Measurements from ENCODE around the gene ABCB9. TPM values are rescaled to one million over a fixed set of nuclear protein-coding genes. Genes with fewer than 3 reads are reported as not detected.
A peak's percentile ranks its signal among the peaks of the same experiment; 100 is the strongest.

Gene ABCB9
- total RNA-seq, 1 donor from 2014 or later = 16.7 TPM

DNA sequence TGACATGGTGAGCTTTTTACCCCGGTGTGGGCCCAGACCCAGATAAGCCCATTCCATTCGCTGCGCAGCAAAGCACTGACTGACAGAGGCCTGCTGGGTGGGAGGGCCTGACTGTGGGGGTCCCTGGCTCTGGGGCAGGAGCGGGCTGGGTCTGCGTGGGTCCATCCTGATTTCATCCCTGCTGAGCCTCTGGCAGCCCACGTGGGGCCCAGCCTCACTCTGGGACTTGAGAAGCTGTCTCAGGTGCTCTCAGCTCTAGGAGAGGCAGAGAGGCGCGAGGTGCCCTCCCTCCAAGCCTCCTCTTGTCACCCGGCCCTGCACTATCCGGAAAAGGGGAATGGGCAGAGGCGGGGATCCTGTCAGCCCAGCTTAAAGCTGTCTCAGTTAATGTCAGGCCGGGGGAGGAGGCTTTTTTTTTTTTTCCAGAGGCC is 927 bp downstream of the ABCB9 start:
- Mint-ChIP-seq H3K9me3 (no peaks in the 10 kb centered on the region), H3K4me3 (peak overlapping the region; percentile 67), H3K36me3 (no peaks in the 10 kb centered on the region), H3K27me3 (ENCODE audit: low read depth) (no peaks in the 10 kb centered on the region), H3K27ac (no peak overlapping the region), H3K4me1 (peaks cover 14% of the 10 kb centered on the region)
- TF ChIP-seq, protein P1, sequence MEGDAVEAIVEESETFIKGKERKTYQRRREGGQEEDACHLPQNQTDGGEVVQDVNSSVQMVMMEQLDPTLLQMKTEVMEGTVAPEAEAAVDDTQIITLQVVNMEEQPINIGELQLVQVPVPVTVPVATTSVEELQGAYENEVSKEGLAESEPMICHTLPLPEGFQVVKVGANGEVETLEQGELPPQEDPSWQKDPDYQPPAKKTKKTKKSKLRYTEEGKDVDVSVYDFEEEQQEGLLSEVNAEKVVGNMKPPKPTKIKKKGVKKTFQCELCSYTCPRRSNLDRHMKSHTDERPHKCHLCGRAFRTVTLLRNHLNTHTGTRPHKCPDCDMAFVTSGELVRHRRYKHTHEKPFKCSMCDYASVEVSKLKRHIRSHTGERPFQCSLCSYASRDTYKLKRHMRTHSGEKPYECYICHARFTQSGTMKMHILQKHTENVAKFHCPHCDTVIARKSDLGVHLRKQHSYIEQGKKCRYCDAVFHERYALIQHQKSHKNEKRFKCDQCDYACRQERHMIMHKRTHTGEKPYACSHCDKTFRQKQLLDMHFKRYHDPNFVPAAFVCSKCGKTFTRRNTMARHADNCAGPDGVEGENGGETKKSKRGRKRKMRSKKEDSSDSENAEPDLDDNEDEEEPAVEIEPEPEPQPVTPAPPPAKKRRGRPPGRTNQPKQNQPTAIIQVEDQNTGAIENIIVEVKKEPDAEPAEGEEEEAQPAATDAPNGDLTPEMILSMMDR (IDR thresholded peaks at IDR 0.05; ENCODE audit: unreplicated experiment) = no peak
- DNase-seq (ENCODE audit: low spot score in 2 of 2, unreplicated experiment in 2 of 2) = no peak

DNA sequence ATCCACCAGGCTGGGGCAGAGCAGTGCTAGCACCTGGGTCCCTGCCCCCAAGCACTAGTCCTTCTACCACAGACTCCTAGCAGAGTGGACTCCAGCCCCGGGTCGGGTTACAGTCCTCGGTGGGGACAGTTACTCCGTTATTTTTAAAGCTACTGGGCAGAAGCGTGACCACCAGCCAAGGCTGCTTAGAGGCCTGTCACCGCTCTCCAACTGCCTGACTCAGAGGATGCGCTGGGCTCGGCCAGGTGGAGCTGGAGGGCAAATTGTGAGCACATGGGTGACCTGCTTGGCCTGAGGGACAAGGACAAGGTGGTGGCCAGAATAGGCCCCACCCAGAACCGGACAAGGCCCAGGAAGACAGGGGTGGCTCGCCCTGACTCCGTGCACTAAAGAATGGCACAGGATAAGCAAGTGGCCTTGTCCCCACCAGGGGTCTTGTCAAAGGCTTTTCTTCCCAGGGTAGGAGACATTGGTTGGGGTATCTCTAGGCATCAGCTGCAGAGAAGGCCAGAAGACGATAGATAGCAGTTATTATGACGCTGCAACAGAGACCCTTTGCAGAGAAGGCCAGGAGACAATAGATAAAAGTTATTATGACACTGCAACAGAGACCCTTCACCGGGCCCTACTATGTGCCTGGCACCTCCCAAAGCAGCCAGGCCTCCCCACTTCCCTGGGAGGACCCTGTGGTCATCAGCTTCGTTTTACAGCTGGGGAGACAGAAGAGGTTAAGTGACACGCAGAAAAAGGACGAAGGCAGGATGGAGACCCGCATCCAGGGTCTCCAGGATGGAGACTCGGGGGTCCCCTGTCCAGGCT is 1.6 kb downstream of the ABCB9 start:
- H3K4me1 Mint-ChIP-seq = peaks cover 12% of the 10 kb centered on the region
- peak overlapping the region; percentile 61 for H3K4me3 Mint-ChIP-seq

DNA sequence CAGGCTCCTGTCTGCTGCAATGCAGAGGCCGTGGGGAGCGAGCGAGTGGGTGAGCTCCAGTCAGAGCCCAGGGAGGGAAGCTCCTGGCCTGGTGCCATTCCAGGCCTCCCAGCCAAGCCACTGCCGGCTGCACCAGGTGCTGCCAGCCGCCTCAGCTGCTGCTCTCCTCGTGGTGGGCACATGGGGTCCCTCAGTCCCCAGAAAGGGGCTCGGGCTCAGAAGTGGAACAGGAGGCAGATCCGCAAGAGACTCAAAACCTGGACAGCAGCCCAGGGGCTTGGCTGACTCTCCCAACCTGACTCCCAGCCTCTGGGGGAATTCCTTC is 2.4 kb downstream of the ABCB9 start:
- no peaks in the 10 kb centered on the region for H3K27me3 Mint-ChIP-seq (ENCODE audit: low read depth)
- no peak overlapping the region for H3K27ac Mint-ChIP-seq
- no peak overlapping the region for H3K4me3 Mint-ChIP-seq
- TF ChIP-seq, protein P1 (IDR thresholded peaks at IDR 0.05; ENCODE audit: unreplicated experiment) = no peak
- H3K36me3 Mint-ChIP-seq = no peaks in the 10 kb centered on the region
- peaks cover 11% of the 10 kb centered on the region for H3K4me1 Mint-ChIP-seq
- no peak for DNase-seq (ENCODE audit: low spot score in 2 of 2, unreplicated experiment in 2 of 2)
- no peaks in the 10 kb centered on the region for H3K9me3 Mint-ChIP-seq

More for the DNA sequence above, 1.6 kb downstream of the ABCB9 start:
- no peak overlapping the region for H3K27ac Mint-ChIP-seq
- H3K36me3 Mint-ChIP-seq = no peaks in the 10 kb centered on the region
- H3K27me3 Mint-ChIP-seq (ENCODE audit: low read depth) = no peaks in the 10 kb centered on the region
- TF ChIP-seq, protein P1 (IDR thresholded peaks at IDR 0.05; ENCODE audit: unreplicated experiment) = no peak
- DNase-seq (ENCODE audit: low spot score in 2 of 2, unreplicated experiment in 2 of 2) = no peak
- no peaks in the 10 kb centered on the region for H3K9me3 Mint-ChIP-seq

DNA sequence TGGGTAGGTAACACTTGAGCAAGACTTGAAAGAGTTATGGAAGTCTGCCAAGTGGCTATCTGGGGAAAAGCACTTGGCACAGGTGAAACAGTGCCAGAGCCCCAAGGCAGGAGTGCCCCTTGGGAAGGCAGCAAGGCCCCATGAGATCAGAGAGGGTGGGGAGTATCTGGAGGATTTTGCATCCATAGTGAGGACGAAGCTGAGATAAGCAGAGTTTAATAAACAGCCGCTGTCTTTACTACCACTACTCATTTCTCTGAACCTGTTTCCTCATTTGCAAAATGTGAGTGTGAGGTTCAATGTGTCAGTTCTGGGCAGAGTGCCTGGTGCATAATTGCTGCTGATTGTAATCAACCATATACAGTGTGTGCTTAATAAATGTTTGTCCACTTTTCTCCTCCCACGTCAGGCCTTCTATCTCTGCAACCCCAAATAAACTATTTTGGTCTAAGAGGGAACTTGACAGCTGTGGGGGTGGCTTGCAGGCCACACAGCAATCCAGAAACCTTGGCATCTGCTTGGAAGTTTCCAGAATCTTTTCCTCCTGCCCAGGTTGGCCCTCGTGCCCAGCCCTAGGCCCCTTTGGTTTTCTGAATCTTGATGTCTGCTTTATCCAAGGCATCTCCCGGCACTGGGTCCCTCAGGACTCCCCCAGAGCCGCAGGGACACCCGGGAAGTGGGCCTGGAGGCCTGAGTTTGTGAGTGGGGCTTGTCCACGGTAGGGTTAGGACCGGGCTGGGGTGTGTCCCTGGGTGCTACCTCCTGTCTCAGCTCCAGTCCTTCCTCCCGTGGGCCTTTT is 4.5 kb downstream of the ABCB9 start:
- TF ChIP-seq, protein P1 (IDR thresholded peaks at IDR 0.05; ENCODE audit: unreplicated experiment) = no peak
- no peaks in the 10 kb centered on the region for H3K27me3 Mint-ChIP-seq (ENCODE audit: low read depth)
- H3K36me3 Mint-ChIP-seq = peaks cover 4% of the 10 kb centered on the region
- H3K9me3 Mint-ChIP-seq = no peaks in the 10 kb centered on the region
- peaks cover 11% of the 10 kb centered on the region for H3K4me1 Mint-ChIP-seq
- H3K4me3 Mint-ChIP-seq = no peak overlapping the region
- H3K27ac Mint-ChIP-seq = no peak overlapping the region
- no peak for DNase-seq (ENCODE audit: low spot score in 2 of 2, unreplicated experiment in 2 of 2)

DNA sequence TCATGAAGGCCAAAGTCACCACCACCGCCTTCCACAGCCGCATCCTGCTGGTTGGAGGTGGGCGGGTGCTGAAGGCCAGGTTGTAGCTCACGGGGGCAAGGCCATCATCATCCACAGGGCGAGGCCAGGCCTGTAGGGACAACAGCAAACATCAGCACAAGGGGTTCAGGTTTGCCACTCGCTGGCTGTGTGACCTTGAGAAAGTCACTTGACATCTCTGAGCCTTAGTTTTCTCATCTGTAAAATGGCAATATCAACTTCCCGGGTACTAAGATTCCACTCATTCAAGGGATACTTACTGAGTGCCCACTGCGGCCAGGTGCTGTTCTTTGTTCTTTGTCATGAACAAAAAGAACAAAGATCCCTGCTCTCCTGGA is 6.1 kb downstream of the ABCB9 start:
- TF ChIP-seq, protein P1 (IDR thresholded peaks at IDR 0.05; ENCODE audit: unreplicated experiment) = no peak
- no peak overlapping the region for H3K27ac Mint-ChIP-seq
- H3K4me3 Mint-ChIP-seq = no peak overlapping the region
- peaks cover 4% of the 10 kb centered on the region for H3K36me3 Mint-ChIP-seq
- no peaks in the 10 kb centered on the region for H3K9me3 Mint-ChIP-seq
- peaks cover 9% of the 10 kb centered on the region for H3K4me1 Mint-ChIP-seq
- no peaks in the 10 kb centered on the region for H3K27me3 Mint-ChIP-seq (ENCODE audit: low read depth)
- no peak for DNase-seq (ENCODE audit: low spot score in 2 of 2, unreplicated experiment in 2 of 2)

All from mesothelial cell of epicardium (in vitro differentiated cells).